NCI-H1436 (cell line): ENCODE results near the gene BRAT1.
"Not testable (repeated sequence)": the region's sequence is repeated elsewhere in the genome, so short reads cannot be mapped to it uniquely, and the experiment has no call there.

Experiments
- DNase-seq: peaks from one replicate; lab custom pipeline; 2025; lab: John Stamatoyannopoulos, UW

Gene BRAT1

GRCh38 chr7:2583798-2584580 lies 28.7 kb upstream of the BRAT1 start:
- DNase-seq = no peak

- DNase-seq = no peak
Observed at GRCh38 chr7:2582006-2582735, 26.8 kb upstream of the BRAT1 start.

GRCh38 chr7:2580636-2581035 lies 25.3 kb upstream of the BRAT1 start:
- no peak for DNase-seq

GRCh38 chr7:2577914-2578680 lies 22.8 kb upstream of the BRAT1 start:
- no peak for DNase-seq

GRCh38 chr7:2576742-2577491 lies 21.6 kb upstream of the BRAT1 start:
- no peak for DNase-seq

GRCh38 chr7:2575733-2576340 lies 20.5 kb upstream of the BRAT1 start:
- no peak for DNase-seq

- no peak for DNase-seq
Observed at GRCh38 chr7:2575046-2575732, 19.9 kb upstream of the BRAT1 start.

GRCh38 chr7:2573761-2574160 lies 18.4 kb upstream of the BRAT1 start:
- DNase-seq = no peak

- DNase-seq = no peak
Observed at GRCh38 chr7:2572101-2572842, 16.9 kb upstream of the BRAT1 start.

GRCh38 chr7:2571409-2571808 lies 16.1 kb upstream of the BRAT1 start:
- DNase-seq = no peak

- no peak for DNase-seq
Observed at GRCh38 chr7:2570021-2570420, 14.7 kb upstream of the BRAT1 start.

- DNase-seq = no peak
Observed at GRCh38 chr7:2569421-2569820, 14.1 kb upstream of the BRAT1 start.

GRCh38 chr7:2568521-2569223 lies 13.3 kb upstream of the BRAT1 start:
- no peak for DNase-seq

GRCh38 chr7:2567679-2568278 lies 12.5 kb upstream of the BRAT1 start:
- DNase-seq = no peak

- DNase-seq = no peak
Observed at GRCh38 chr7:2566890-2567678, 11.8 kb upstream of the BRAT1 start.

- DNase-seq = no peak
Observed at GRCh38 chr7:2566348-2566889, 11.1 kb upstream of the BRAT1 start.

- DNase-seq = no peak
Observed at GRCh38 chr7:2564970-2565540, 9.7 kb upstream of the BRAT1 start.

- DNase-seq = not testable (repeated sequence)
Observed at GRCh38 chr7:2563955-2564354, 8.6 kb upstream of the BRAT1 start.
